GM19455 (cell line): ENCODE data around the gene ZDHHC15.
"Not testable (repeated sequence)": the region's sequence is repeated elsewhere in the genome, so short reads cannot be mapped to it uniquely, and the experiment has no call there.

ENCODE experiments used
- ATAC-seq: cut with Tn5 transposase; IDR thresholded peaks from one replicate; pipeline ENCODE4 v1.9.1; 2021; ENCODE audit not compliant: unreplicated experiment

ZDHHC15 gene, protein sequence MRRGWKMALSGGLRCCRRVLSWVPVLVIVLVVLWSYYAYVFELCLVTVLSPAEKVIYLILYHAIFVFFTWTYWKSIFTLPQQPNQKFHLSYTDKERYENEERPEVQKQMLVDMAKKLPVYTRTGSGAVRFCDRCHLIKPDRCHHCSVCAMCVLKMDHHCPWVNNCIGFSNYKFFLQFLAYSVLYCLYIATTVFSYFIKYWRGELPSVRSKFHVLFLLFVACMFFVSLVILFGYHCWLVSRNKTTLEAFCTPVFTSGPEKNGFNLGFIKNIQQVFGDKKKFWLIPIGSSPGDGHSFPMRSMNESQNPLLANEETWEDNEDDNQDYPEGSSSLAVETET

DNA sequence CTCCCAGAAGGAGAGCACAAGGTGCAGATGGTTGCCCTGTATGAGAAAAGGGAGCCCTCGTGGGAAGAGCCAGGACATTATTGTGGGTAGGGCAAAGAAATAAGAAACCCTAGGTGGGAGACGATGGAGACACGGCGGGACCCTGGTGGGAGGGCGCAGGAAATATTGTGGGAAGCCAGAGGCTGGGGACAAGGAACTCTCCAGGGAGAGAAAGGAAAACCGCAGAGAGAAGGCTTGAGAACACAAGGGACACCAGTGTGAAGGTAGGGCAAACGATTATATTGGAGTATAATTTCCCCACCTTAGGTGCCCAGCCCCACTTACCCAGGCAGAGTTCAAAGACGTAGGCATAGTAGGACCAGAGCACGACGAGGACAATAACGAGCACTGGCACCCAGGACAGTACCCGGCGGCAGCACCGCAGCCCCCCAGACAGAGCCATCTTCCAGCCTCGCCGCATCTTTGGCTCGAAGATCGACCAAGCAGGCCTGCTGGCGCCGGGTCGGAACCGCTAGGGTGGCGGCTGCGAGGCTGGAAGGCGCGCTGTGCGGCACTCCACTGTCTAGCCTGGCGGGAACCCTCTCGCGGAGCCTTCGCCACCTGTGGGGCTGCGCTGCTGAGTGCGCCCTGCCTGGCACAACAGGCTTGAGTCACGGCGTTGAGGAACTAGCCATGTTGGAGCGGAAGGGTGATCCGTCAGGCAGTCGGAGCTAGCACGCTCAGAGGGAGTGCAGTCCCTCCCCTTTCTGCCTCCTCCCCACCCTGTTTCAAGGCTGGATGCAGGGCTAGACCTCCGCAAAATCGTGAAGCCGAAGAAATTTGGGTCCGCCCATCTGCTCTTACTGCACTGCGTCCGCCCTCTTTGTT, at the start of gene ZDHHC15:
Gene ZDHHC15, minus strand, starts transcription at position 473 of the 867 bp plus-strand sequence. Its CDS starts 13 bp downstream, at position 460.
- ATAC-seq, result no peak

DNA sequence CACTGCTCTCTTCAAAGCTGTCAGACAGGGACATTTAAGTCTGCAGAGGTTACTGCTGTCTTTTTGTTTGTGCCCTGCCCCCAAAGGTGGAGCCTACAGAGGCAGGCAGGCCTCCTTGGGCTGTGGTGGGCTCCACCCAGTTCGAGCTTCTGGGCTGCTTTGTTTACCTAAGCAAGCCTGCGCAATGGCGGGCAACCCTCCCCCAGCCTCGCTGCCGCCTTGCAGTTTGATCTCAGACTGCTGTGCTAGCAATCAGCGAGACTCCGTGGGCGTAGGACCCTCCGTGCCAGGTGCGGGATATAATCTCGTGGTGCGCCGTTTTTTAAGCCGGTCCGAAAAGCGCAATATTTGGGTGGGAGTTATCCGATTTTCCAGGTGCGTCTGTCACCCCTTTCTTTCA, 37.7 kb upstream of the ZDHHC15 start:
- ATAC-seq, result not testable (repeated sequence)

GRCh38 chrX:75547783-75548182, 24.9 kb upstream of the ZDHHC15 start:
- ATAC-seq, result no peak

GRCh38 chrX:75546724-75547511, 24.1 kb upstream of the ZDHHC15 start:
- no peak for ATAC-seq

GRCh38 chrX:75544786-75545185, 21.9 kb upstream of the ZDHHC15 start:
- ATAC-seq, result no peak

DNA sequence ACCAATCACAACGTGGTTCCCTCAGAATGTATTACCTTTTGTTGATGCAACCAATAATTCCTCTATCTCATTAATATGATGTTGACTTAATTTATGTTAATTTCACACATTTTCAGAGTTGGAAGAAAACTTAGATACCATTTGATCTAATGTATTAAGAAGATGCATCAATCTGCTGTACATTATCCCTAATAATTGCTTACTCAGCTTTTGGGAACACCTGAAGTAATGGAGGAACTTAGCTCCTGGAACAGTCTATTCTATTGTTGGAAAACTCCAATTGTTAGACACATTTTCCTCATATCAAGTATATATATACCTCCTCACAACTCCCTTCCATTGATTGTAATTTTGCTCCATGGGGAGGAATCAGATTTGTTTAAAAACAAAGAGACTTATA, 38.9 kb downstream of the ZDHHC15 start:
- no peak for ATAC-seq

GRCh38 chrX:75461780-75462179, 61.1 kb downstream of the ZDHHC15 start:
- ATAC-seq, result not testable (repeated sequence)

GRCh38 chrX:75421688-75422230, 101.1 kb downstream of the ZDHHC15 start:
- ATAC-seq, result no peak

GRCh38 chrX:75407153-75407552, 115.7 kb downstream of the ZDHHC15 start:
- not testable (repeated sequence) for ATAC-seq

- ATAC-seq, result no peak
Observed at GRCh38 chrX:75390470-75390869, 132.4 kb downstream of the ZDHHC15 start.

DNA sequence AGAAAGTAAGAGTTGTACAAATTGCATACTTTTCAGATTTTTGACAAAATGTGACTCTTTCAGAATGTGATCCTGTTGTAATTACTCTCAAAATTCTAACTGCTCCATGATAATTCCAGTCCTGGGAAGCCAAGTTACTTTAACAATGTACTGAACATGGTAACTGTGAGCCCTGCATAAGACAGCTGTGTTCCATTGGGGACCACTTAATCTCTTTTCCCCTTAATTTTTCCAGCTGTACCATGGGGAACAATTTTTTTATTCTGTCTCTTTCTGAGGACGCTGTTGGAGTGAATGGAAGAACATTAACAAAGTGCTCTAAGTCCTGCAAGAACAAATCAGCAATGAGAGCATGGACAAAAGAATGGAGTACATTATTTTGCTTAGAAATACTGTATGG, 153.1 kb downstream of the ZDHHC15 start:
- no peak for ATAC-seq

GRCh38 chrX:75366861-75367260, 156.0 kb downstream of the ZDHHC15 start:
- ATAC-seq, result no peak

DNA sequence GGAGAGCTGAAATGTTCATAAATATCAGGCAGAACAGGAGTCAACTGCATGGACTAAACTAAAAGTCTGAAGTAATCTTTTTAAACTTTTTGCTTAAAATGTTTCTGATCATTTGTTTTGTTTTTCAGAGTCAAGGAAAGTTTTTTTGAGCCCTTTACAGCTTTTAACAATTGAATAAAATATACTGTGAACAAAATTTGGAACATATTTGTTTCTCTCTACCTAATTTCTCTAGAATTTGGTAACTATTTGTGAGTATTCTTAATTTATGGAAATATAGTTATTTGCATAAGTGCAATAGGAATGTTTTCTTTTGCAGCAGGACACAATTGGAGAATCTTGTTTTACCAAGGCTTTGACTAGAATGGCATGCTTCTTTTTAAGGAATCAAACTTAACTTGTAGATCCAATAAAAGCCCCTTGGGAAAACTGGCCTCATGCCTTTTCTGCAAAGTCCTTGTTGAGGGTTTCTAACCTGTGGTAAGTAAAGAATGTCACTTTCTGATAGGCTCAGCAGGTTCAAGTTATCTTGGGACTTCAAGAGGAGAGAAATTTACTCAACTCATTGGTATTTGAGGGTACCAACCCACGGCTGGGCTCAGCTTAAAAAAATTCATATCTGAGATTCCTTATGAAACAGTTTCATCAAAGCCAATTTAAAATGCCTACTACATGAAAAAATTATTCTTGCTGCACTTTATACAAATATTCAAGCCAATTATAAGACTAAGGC, 157.4 kb downstream of the ZDHHC15 start:
- ATAC-seq, result no peak

GRCh38 chrX:75361788-75362187, 161.0 kb downstream of the ZDHHC15 start:
- no peak for ATAC-seq

DNA sequence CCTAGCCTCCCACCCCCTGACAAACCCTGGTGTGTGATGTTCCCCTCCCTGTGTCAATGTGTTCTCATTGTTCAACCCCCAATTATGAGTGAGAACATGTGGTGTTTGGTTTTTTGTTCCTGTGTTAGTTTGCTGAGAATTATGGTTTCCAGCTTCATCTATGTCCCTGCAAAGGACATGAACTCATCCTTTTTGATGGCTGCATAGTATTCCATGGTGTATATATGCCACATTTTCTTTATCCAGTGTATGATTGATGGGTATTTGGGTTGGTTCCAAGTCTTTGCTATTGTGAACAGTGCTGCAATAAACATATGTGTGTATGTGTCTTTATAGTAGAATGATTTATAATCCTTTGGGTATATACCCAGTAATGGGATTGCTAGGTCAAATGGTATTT, 174.2 kb downstream of the ZDHHC15 start:
- not testable (repeated sequence) for ATAC-seq

- no peak for ATAC-seq
Observed at GRCh38 chrX:75337525-75337924, 185.3 kb downstream of the ZDHHC15 start.

DNA sequence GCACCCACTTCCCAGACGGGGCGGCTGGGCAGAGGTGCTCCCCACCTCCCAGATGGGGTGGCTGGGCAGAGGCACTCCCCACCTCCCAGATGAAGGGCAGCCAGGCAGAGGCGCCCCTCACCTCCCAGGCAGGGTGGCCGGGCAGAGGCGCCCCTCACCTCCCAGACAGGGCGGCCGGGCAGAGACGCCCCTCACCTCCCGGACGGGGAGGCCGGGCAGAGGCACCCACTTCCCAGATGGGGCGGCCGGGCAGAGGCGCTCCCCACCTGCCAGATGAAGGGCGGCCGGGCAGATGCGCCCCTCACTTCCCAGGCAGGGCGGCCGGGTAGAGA, 187.7 kb downstream of the ZDHHC15 start:
- no peak for ATAC-seq

GRCh38 chrX:75334407-75335126, 188.3 kb downstream of the ZDHHC15 start:
- not testable (repeated sequence) for ATAC-seq

DNA sequence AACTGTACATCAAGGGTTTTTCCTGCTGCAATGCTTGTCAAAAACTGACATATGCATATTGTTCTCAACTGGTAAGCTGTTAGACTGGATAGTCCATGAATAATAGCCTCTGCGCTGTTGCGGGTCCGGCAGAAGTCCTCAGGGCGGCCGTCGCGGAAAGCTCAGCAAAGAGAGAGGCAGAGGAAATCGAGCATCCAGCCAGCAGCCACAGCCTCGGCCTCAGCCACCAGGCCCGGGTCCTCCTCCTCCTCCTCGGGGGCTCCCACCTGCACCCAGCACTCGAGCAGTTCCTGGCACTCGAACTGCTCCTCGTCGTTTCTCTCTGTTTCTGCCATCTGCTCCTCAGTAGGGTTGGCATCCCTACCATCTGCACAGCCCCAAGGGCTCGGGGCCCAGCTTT, 195.2 kb downstream of the ZDHHC15 start:
- no peak for ATAC-seq
